ENCODE measurements around the gene TLCD3B. TPM values are rescaled to one million over a fixed set of nuclear protein-coding genes. Genes with fewer than 3 reads are reported as not detected.
A peak's percentile ranks its signal among the peaks of the same experiment; 100 is the strongest.

TLCD3B gene
- total and polyA plus RNA-seq, 9 of the 15 experiments (the other 6 are each of a cell fraction or from before 2014, with no cell fraction given) = 0.10 to 0.52 (median 0.23) TPM; not detected in 4

- TF ChIP-seq FOXP4 (CRISPR knock-in tag; IDR thresholded peaks at IDR 0.05; ENCODE audit: borderline replicate concordance) = no peak
- no peak for TF ChIP-seq ZSCAN32 (CRISPR knock-in tag; IDR thresholded peaks at IDR 0.05)
- no peak for TF ChIP-seq EHMT2 (IDR thresholded peaks at IDR 0.05)
- TF ChIP-seq STAT5A (IDR thresholded peaks at IDR 0.05; ENCODE audit: borderline replicate concordance, low read length) = no peak
- no peak for TF ChIP-seq TCF7 (IDR thresholded peaks at IDR 0.05; ENCODE audit: borderline replicate concordance)
- no peak for TF ChIP-seq GATA2 (CRISPR knock-in tag; IDR thresholded peaks at IDR 0.05)
- no peak for TF ChIP-seq ZNF764 (CRISPR knock-in tag; IDR thresholded peaks at IDR 0.05; ENCODE audit: low read depth)
- TF ChIP-seq ZNF57 (CRISPR knock-in tag; IDR thresholded peaks at IDR 0.05) = no peak
- no peak for TF ChIP-seq CBX3 (IDR thresholded peaks at IDR 0.05; ENCODE audit: borderline replicate concordance in 1 of 2, low read length in 2 of 2)
- TF ChIP-seq ZFP91 (CRISPR knock-in tag; IDR thresholded peaks at IDR 0.05) = no peak
- TF ChIP-seq CHD1 (IDR thresholded peaks at IDR 0.05; ENCODE audit: low read length) = no peak
- TF ChIP-seq CREM (IDR thresholded peaks at IDR 0.05; ENCODE audit: low read depth) = 0 out of 2 replicates have a peak, but pooled peaks have one; percentile 8
- TF ChIP-seq SMAD2 (IDR thresholded peaks at IDR 0.05; ENCODE audit: low read depth, low read length) = no peak
- no peak for TF ChIP-seq ZNF589 (CRISPR knock-in tag; IDR thresholded peaks at IDR 0.05; ENCODE audit: low read depth)
- TF ChIP-seq ZNF140 (CRISPR knock-in tag; IDR thresholded peaks at IDR 0.05) = no peak
- no peak for TF ChIP-seq SMC3 (conservative IDR thresholded peaks at IDR 0.05; ENCODE audit: insufficient read depth, low read depth, low read length)
- TF ChIP-seq CEBPB (tag; IDR thresholded peaks at IDR 0.05) = no peak
- TF ChIP-seq THRA (IDR thresholded peaks at IDR 0.05) = no peak
- TF ChIP-seq FUS (optimal IDR thresholded peaks at IDR 0.05; ENCODE audit: low read depth, low read length) = no peak
- TF ChIP-seq ZNF586 (CRISPR knock-in tag; conservative IDR thresholded peaks at IDR 0.05) = no peak
- TF ChIP-seq ETS2 (tag; IDR thresholded peaks at IDR 0.05; ENCODE audit: borderline replicate concordance, poor library complexity, severe bottlenecking) = no peak
- TF ChIP-seq TAL1 (IDR thresholded peaks at IDR 0.05) = peak; percentile 30
- TF ChIP-seq RCOR1 (IDR thresholded peaks at IDR 0.05; ENCODE audit: borderline replicate concordance in 1 of 2, low read depth in 2 of 2, low read length in 2 of 2) = peak; percentile 19 to 90; a peak in 2 of 4 replicates
- TF ChIP-seq ZZZ3 (IDR thresholded peaks at IDR 0.05) = no peak
- TF ChIP-seq ZNF408 (CRISPR knock-in tag; IDR thresholded peaks at IDR 0.05; ENCODE audit: low read depth) = no peak
- no peak for TF ChIP-seq SRSF3 (IDR thresholded peaks at IDR 0.05; ENCODE audit: insufficient read depth, low read length)
Measured at GRCh38 chr16:30060836-30061554, 29.9 kb upstream of the TLCD3B start (continued).

All from K562 (cell line).